Natural killer cell treated with Interleukin-12 subunit alpha and Interleukin-12 subunit beta and Interleukin-15 and Interleukin-18, amount 100 ng/mL, for 72 hours (primary cell): ENCODE measurements around the gene SSBP2. TPM values are rescaled to one million over a fixed set of nuclear protein-coding genes. Genes with fewer than 3 reads are reported as not detected.
A peak's percentile ranks its signal among the peaks of the same experiment; 100 is the strongest.
"Not testable (repeated sequence)": the region's sequence is repeated elsewhere in the genome, so short reads cannot be mapped to it uniquely, and the experiment has no call there.

Experiments used
- ATAC-seq, 2 donors: fragments of 150-1000 bp; cut with Tn5 transposase in 1 of 2; sonication (Bioruptor Pico), chemical (Tn5 transposase) in 1 of 2; 2 replicates each; pipeline ENCODE4 v1.10.0; 2021
- DNase-seq: peaks from one replicate; pipeline ENCODE4 v3.0.0; 2022; ENCODE audit warnings: low spot score
- H3K27ac Mint-ChIP-seq, 2 donors: 1 replicate in 1 of 2; 2 replicates in 1 of 2; pipeline ENCODE4 v1.8.0; 2022; ENCODE audit warnings: mixed read lengths in 2 of 2, mild to moderate bottlenecking in 1 of 2, moderate library complexity in 1 of 2
- H3K27me3 Mint-ChIP-seq, 2 donors: 1 replicate in 1 of 2; 2 replicates in 1 of 2; pipeline ENCODE4 v1.8.0; 2022; ENCODE audit warnings: mixed read lengths in 2 of 2
- H3K36me3 Mint-ChIP-seq: one replicate; pipeline ENCODE4 v1.8.0; 2022; ENCODE audit warnings: mixed read lengths
- H3K4me1 Mint-ChIP-seq, 2 donors: 1 replicate in 1 of 2; 2 replicates in 1 of 2; pipeline ENCODE4 v1.8.0; 2022; ENCODE audit warnings: low read depth in 2 of 2, mixed read lengths in 2 of 2, mild to moderate bottlenecking in 1 of 2
- H3K4me3 Mint-ChIP-seq: one replicate; pipeline ENCODE4 v1.8.0; 2022; ENCODE audit warnings: mixed read lengths
- H3K9me3 Mint-ChIP-seq: 2 replicates; pipeline ENCODE4 v1.8.0; 2022; ENCODE audit warnings: mixed read lengths
- total RNA-seq, 2 donors: library from RNA; stranded (reverse); gene quantifications; one replicate each; pipeline ENCODE4 v1.2.3, GENCODE V29; 2022

Gene SSBP2
- total RNA-seq, 2 donors from 2014 or later, result 9.5 to 11.3 TPM

DNA sequence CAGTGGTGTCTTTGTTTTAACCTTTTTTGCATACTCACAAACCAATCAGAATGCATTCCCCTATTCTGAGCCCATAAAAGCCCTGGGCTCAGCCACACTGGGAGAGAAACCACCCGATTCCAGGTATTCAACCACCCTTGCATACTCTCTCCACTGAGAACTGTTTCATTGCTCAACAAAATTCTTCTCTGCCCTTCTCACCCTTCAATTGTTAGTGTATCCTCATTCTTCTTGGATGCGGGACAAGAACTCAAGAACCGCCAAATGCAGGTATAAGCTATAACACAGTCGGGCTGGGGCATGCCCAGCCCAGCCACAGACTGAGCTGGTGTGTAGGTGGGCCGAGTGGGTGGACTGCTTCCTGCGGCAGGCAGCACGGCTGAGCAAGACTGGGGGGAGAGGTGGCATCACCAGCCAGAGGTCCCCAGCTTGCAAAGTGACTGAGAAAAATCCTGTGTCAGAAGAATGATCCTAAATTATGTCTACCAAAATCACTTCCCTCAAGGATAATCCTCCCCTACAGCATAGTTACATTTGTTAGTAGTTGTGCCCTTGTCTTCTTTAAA lies 141.0 kb downstream of the SSBP2 start:
- no peaks in the 10 kb centered on the region for H3K4me1 Mint-ChIP-seq

DNA sequence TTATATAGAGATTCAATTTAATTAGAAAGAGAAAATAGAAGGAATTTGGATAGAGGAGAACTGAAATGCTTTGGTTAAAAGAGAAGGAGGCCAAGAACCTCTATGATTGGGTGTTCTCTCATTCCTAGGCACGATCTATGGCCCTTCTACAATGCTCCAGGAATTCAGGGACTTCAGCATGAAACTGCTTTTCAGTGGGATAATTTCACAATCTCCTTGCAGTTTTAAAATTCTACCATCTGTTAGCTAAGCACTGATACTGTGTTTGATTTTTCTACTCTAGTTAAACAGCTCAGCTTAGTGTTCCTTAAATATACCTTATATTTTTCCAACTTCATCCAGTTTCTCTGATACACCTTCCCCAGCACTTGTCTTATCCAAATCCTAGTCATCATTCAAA lies 141.9 kb downstream of the SSBP2 start:
- no peak for ATAC-seq

More for the DNA sequence above, 141.0 kb downstream of the SSBP2 start:
- Mint-ChIP-seq H3K36me3 (peaks cover 4% of the 10 kb centered on the region), H3K27ac (no peak overlapping the region), H3K27me3 (no peaks in the 10 kb centered on the region), H3K4me3 (no peak overlapping the region), H3K9me3 (peaks cover 4% of the 10 kb centered on the region)
- no peak for DNase-seq
- no peak for ATAC-seq

DNA sequence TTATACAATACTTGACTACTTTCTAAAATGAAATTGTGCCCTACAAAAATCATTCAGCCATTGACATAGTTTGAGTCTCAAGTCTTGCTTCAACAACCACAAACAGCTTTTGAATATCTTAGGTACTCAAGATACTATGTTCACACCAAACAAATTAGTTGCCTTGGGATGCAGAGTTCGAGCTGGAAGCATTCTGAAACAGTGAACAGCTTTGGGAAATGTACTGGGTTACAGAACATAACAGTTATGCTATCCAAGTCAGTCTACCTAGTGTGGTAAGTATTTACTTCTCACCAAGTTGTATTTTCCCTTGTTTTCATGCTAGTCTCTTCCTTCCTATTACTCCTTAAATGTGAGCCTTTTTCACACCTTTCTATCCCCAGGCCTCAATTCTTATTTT lies 143.2 kb downstream of the SSBP2 start:
- Mint-ChIP-seq H3K4me3 (no peak overlapping the region), H3K36me3 (peaks cover 4% of the 10 kb centered on the region), H3K27me3 (no peaks in the 10 kb centered on the region), H3K9me3 (peaks cover 4% of the 10 kb centered on the region), H3K4me1 (no peaks in the 10 kb centered on the region), H3K27ac (no peak overlapping the region)
- ATAC-seq, result no peak
- no peak for DNase-seq

More for the DNA sequence above, 141.9 kb downstream of the SSBP2 start:
- no peak for DNase-seq
- Mint-ChIP-seq H3K4me1 (no peaks in the 10 kb centered on the region), H3K27ac (no peak overlapping the region), H3K36me3 (peaks cover 4% of the 10 kb centered on the region), H3K27me3 (no peaks in the 10 kb centered on the region), H3K9me3 (peaks cover 4% of the 10 kb centered on the region), H3K4me3 (no peak overlapping the region)

DNA sequence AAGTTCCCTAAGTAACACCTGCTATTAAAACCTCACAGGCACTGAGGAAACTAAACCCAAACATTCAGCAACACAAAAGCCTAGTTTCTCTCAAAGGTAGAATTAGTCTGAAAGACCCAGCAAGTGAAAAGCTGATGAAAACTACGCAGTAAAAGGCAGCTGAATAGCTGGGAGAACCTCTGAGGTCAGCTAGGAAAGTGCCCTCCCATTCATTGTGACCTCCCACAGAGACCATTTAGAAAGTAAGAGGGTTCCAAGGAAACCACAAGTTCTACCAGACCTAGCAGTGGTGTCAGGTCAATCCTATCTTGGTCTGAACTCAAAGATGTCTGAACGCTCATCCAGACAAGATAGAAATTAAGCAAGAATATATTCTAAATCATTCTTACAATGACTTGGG lies 144.7 kb downstream of the SSBP2 start:
- peaks cover 4% of the 10 kb centered on the region for H3K9me3 Mint-ChIP-seq
- no peak overlapping the region for H3K4me3 Mint-ChIP-seq
- ATAC-seq (no peak), DNase-seq (no peak)
- no peak overlapping the region for H3K27ac Mint-ChIP-seq
- H3K4me1 Mint-ChIP-seq, result no peaks in the 10 kb centered on the region
- H3K36me3 Mint-ChIP-seq, result peaks cover 4% of the 10 kb centered on the region
- no peaks in the 10 kb centered on the region for H3K27me3 Mint-ChIP-seq

DNA sequence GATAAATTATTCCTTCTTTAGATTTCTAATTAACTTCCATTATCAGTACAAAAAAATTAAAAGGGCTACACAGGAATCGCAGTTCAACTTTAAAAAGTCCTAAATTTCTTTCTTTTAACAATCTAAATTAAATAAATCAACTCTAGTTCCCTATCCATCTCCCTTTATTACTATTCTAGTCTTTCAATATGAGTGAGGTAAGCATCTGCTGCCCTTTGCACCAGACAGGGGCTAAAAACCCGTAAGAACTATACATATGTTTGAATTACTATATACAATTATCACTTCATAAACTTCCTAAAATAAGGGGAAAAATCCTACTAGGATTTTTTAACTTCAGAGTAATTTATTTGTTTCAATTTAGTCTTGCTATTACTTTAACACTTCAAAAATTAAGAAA lies 145.6 kb downstream of the SSBP2 start:
- ATAC-seq, result no peak

DNA sequence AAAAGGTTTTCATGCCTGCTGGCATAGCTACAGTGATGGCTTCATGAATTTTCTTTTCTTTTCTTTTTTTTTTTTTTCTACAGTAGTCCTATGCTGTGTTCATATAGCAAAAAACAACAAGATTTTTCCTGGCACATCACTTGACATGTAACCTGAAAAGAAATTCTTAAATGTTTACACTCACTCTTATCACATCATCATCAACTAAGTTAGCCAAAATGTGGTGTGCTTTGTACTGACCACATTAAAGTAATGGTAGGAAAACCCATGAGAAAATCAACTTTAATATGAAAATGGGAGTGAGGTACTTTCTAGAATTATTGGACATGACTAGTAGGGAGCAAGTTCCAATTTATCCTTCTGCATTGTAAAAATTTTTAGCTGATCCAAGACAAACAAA lies 146.7 kb downstream of the SSBP2 start:
- Mint-ChIP-seq H3K9me3 (no peaks in the 10 kb centered on the region), H3K4me3 (no peak overlapping the region), H3K27me3 (no peaks in the 10 kb centered on the region), H3K4me1 (no peaks in the 10 kb centered on the region), H3K27ac (no peak overlapping the region), H3K36me3 (no peaks in the 10 kb centered on the region)
- DNase-seq (no peak), ATAC-seq (no peak)

More for the DNA sequence above, 145.6 kb downstream of the SSBP2 start:
- DNase-seq, result no peak
- Mint-ChIP-seq H3K4me1 (no peaks in the 10 kb centered on the region), H3K9me3 (peaks cover 4% of the 10 kb centered on the region), H3K27ac (no peak overlapping the region), H3K4me3 (no peak overlapping the region), H3K27me3 (no peaks in the 10 kb centered on the region), H3K36me3 (peaks cover 4% of the 10 kb centered on the region)

- Mint-ChIP-seq H3K27me3 (no peaks in the 10 kb centered on the region), H3K27ac (no peak overlapping the region), H3K36me3 (peaks cover 6% of the 10 kb centered on the region), H3K4me1 (no peaks in the 10 kb centered on the region), H3K9me3 (no peaks in the 10 kb centered on the region), H3K4me3 (no peak overlapping the region)
- DNase-seq (no peak), ATAC-seq (no peak)
These were observed 149.0 kb downstream of the SSBP2 start for GRCh38 chr5:81601919-81602318.

- H3K36me3 Mint-ChIP-seq, result peaks cover 21% of the 10 kb centered on the region
- not testable (repeated sequence) for DNase-seq
These were observed 158.8 kb downstream of the SSBP2 start for GRCh38 chr5:81592085-81592484.

DNA sequence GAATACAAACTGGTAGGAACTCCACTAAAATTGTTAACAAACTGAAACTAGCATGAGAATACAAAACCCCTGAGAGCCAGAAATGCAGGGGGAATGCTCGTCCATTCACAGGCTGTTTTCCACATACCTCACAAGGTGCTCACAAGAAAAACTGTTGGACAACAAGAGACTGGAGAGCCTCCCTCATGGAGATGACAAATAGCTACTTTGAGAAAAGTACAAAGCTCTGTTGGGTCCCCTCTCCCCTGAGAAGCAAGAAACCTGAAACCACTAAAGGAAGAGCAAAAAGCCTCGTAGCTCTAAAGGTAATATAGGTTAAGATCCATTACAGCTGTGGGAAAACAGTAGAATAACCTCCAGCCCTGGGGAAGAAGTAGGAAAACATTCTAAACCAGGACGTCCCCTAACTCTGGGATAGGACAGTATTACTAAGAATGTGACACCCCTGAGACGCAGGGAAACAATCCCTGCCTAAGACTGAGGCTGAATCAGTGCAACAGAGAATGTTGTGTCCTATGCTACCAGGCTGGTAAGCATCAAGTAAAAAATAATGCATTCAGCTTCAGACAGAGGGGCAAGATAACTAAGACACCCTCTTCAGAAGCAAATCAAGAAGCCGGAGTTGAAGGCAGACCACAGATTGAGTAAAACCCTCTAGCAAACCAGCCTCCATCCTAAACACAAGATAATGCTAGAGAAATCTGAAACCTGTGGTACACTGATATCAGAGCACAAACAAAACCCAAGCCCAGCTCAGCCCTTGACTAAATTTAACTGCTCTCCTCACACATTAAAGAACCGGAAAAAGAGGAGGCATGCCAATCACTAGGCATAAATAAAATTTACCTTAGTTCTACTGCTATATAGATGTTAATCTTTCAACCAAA lies 160.2 kb downstream of the SSBP2 start:
- peaks cover 18% of the 10 kb centered on the region for H3K36me3 Mint-ChIP-seq
- peaks cover 7% of the 10 kb centered on the region for H3K9me3 Mint-ChIP-seq
- H3K27me3 Mint-ChIP-seq, result no peaks in the 10 kb centered on the region
- DNase-seq (no peak), ATAC-seq (no peak)
- no peak overlapping the region for H3K27ac Mint-ChIP-seq
- H3K4me1 Mint-ChIP-seq, result peaks cover 3 to 17% of the 10 kb centered on the region in 2 donors
- H3K4me3 Mint-ChIP-seq, result peak overlapping the region; percentile 12

More at GRCh38 chr5:81592085-81592484, 158.8 kb downstream of the SSBP2 start:
- not testable (repeated sequence) for H3K4me3 Mint-ChIP-seq, H3K9me3 Mint-ChIP-seq, ATAC-seq, H3K27ac Mint-ChIP-seq, H3K27me3 Mint-ChIP-seq
- peaks cover 3 to 17% of the 10 kb centered on the region in 2 donors for H3K4me1 Mint-ChIP-seq

GRCh38 chr5:81579262-81579924 lies 171.5 kb downstream of the SSBP2 start:
- H3K36me3 Mint-ChIP-seq, result no peaks in the 10 kb centered on the region
- DNase-seq (no peak), ATAC-seq (peak; percentile 65 to 83)
- H3K4me1 Mint-ChIP-seq, result peaks cover 9 to 10% of the 10 kb centered on the region in 2 donors
- no peaks in the 10 kb centered on the region for H3K9me3 Mint-ChIP-seq
- H3K27ac Mint-ChIP-seq, result peak overlapping the region in 1 of 2 donors; percentile 41
- peak overlapping the region; percentile 0 for H3K4me3 Mint-ChIP-seq
- H3K27me3 Mint-ChIP-seq, result no peaks in the 10 kb centered on the region

GRCh38 chr5:81577091-81577490 lies 173.8 kb downstream of the SSBP2 start:
- no peaks in the 10 kb centered on the region for H3K9me3 Mint-ChIP-seq
- H3K27ac Mint-ChIP-seq, result no peak overlapping the region
- no peak overlapping the region for H3K4me3 Mint-ChIP-seq
- H3K27me3 Mint-ChIP-seq, result no peaks in the 10 kb centered on the region
- ATAC-seq (no peak), DNase-seq (no peak)
- no peaks in the 10 kb centered on the region for H3K36me3 Mint-ChIP-seq
- H3K4me1 Mint-ChIP-seq, result peaks cover 9 to 10% of the 10 kb centered on the region in 2 donors

GRCh38 chr5:81575924-81576323 lies 175.0 kb downstream of the SSBP2 start:
- no peaks in the 10 kb centered on the region for H3K9me3 Mint-ChIP-seq
- DNase-seq (no peak), ATAC-seq (no peak)
- no peaks in the 10 kb centered on the region for H3K27me3 Mint-ChIP-seq
- peaks cover 9 to 10% of the 10 kb centered on the region in 2 donors for H3K4me1 Mint-ChIP-seq
- no peak overlapping the region for H3K27ac Mint-ChIP-seq
- no peak overlapping the region for H3K4me3 Mint-ChIP-seq
- no peaks in the 10 kb centered on the region for H3K36me3 Mint-ChIP-seq

- no peak for DNase-seq
- H3K4me1 Mint-ChIP-seq, result no peaks in the 10 kb centered on the region
- H3K4me3 Mint-ChIP-seq, result no peak overlapping the region
- H3K9me3 Mint-ChIP-seq, result no peaks in the 10 kb centered on the region
- H3K27me3 Mint-ChIP-seq, result no peaks in the 10 kb centered on the region
- no peak overlapping the region for H3K27ac Mint-ChIP-seq
- ATAC-seq, result no peak
- H3K36me3 Mint-ChIP-seq, result no peaks in the 10 kb centered on the region
These were observed 178.7 kb downstream of the SSBP2 start for GRCh38 chr5:81572201-81572600.

GRCh38 chr5:81558188-81558587 lies 192.7 kb downstream of the SSBP2 start:
- H3K4me1 Mint-ChIP-seq, result peaks cover 10 to 15% of the 10 kb centered on the region in 2 donors
- H3K27me3 Mint-ChIP-seq, result no peaks in the 10 kb centered on the region
- DNase-seq (no peak), ATAC-seq (no peak)
- no peak overlapping the region for H3K27ac Mint-ChIP-seq
- H3K4me3 Mint-ChIP-seq, result no peak overlapping the region
- no peaks in the 10 kb centered on the region for H3K36me3 Mint-ChIP-seq
- no peaks in the 10 kb centered on the region for H3K9me3 Mint-ChIP-seq
